DOHH2 (cell line): Measurements from ENCODE around the gene SPATA13.

ENCODE experiments used
- CTCF ChIP-seq: fragments of 200-600 bp; sonication (generic); IDR thresholded peaks from one replicate; pipeline ENCODE4 v1.5.1; 2014; ENCODE audit warnings: antibody characterized with exemption, mild to moderate bottlenecking, low read depth, low read length; ENCODE audit not compliant: poor library complexity, severe bottlenecking
- EZH2phosphoT487 ChIP-seq: fragments of 200-600 bp; sonication (generic); IDR thresholded peaks from 2 replicates; pipeline ENCODE4 v1.6.1; 2017; ENCODE audit warnings: borderline replicate concordance, mild to moderate bottlenecking, antibody characterized with exemption, low read length, moderate library complexity, mixed read lengths

DNA sequence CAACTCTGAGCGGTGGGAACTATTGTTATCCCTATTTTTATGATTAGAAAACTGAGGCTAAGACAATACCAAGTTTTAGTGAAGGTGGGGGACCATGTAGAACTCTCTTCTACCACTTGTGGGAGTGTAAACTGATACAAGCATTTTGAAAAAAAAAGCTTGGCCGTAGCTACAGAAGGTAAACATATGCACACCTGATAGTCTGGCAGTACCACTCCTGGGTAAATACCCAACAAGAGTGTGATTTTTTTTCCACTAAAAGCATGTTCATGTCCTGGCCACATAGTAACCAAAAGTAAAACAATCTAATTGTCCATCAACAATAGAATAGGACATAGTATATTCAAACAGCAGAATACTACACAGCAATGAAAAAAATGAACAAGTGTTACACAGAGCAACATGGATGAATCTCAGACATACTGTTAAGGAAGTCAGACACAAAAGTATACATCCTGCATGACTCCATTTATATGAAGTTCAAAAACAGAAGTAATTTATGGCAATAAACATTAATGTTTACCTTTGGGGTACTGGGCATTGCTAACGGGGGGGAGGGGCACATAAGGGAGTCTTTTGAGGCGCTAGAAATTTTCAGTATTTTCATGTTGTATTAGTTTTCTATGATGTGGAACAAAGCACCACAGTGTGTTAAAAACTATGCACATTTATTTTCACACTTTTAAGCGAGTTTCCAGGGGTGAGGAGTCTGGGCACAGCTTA is 6.4 kb upstream of the SPATA13 start:
- TF ChIP-seq CTCF (no peak), EZH2phosphoT487 (no peak)
